ENCODE measurements around the gene UBE2U.
A peak's percentile ranks its signal among the peaks of the same experiment; 100 is the strongest.

UBE2U gene

DNA sequence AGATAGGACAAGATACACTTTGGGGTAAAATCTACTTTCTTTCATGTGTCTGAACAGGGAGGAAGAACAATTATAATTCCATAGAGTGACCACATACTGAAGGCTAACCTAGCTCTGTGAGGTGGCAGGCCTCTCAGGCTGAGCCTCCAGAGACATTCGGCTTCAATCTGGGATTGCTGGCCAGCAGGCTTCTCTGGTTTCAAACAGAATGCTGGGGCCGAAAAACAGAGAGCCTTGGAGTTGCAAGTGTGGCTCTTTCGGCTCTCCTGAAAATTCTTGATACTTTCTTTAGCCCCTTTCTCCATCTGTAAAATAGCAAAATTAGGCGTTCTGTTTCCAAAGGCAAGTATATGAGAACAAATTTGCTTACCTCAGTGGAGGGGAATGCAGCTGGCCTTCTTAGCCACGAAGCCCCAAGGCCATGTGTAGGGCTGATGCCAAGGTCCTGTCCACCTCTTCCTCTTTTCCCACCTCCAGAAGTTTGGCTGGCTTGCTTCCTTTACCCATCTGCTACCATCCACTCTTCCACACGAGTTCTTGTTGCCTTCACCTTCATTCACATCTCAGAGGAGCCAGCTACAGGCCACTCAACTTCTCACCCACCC, 30.0 kb upstream of the UBE2U start:
- Histone ChIP-seq H3K9me3 (ENCODE audit: control insufficient read depth, low read length) (no peaks in the 10 kb centered on the region), H3K27me3 (ENCODE audit: control insufficient read depth, insufficient read depth, low read length) (no peaks in the 10 kb centered on the region), H3K9ac (ENCODE audit: low read length) (no peak overlapping the region), H3K4me3 (ENCODE audit: low read length) (no peak overlapping the region), H3K4me1 (ENCODE audit: control insufficient read depth, insufficient read depth, low read length) (no peaks in the 10 kb centered on the region), H3K36me3 (ENCODE audit: control insufficient read depth, insufficient read depth, low read length) (no peaks in the 10 kb centered on the region)

DNA sequence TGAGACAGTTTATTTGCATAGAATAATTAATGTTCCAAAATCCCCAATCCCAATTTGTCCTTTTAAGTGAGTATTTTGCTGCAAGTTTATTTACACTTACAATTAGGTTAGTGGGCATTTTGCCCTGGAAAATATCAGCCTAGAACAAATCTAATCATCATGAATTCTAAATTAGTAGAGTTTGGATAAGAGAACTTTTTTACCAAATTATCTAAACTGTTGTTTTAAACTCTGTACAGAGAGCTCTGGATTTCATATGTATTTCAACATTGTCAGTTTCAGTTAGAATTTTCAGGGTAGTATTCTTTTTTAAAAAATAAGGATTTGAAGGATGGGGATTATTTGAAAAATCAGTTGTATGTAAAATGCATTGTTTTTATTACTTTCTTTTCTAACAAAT, 27.8 kb upstream of the UBE2U start:
- H3K9me3 ChIP-seq (ENCODE audit: control insufficient read depth, low read length): no peaks in the 10 kb centered on the region
- no peaks in the 10 kb centered on the region for H3K36me3 ChIP-seq (ENCODE audit: control insufficient read depth, insufficient read depth, low read length)
- H3K4me1 ChIP-seq (ENCODE audit: control insufficient read depth, insufficient read depth, low read length): no peaks in the 10 kb centered on the region
- no peak overlapping the region for H3K9ac ChIP-seq (ENCODE audit: low read length)
- no peak overlapping the region for H3K4me3 ChIP-seq (ENCODE audit: low read length)
- no peaks in the 10 kb centered on the region for H3K27me3 ChIP-seq (ENCODE audit: control insufficient read depth, insufficient read depth, low read length)

DNA sequence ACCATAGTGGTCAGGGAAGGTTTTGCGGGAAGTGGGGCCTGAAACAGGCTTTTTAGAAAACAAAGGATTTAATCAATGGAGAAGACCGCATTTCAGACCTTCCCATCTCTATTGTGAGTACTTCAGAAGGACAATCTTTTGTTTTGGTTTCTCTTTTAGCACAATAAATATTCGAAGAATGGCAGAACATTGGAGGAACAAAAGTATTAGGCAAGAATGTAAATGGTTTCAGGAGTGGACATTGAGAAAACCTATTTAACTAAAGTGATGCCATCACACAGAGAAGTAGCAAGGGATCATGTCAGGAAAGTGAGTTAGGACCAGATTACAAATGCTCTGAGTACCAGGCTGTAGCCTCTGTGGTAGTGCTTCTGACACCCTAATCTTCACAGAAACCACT, 26.8 kb upstream of the UBE2U start:
- Histone ChIP-seq H3K4me1 (ENCODE audit: control insufficient read depth, insufficient read depth, low read length) (no peaks in the 10 kb centered on the region), H3K4me3 (ENCODE audit: low read length) (no peak overlapping the region), H3K9ac (ENCODE audit: low read length) (no peak overlapping the region), H3K36me3 (ENCODE audit: control insufficient read depth, insufficient read depth, low read length) (no peaks in the 10 kb centered on the region), H3K27me3 (ENCODE audit: control insufficient read depth, insufficient read depth, low read length) (no peaks in the 10 kb centered on the region), H3K9me3 (ENCODE audit: control insufficient read depth, low read length) (no peaks in the 10 kb centered on the region)

DNA sequence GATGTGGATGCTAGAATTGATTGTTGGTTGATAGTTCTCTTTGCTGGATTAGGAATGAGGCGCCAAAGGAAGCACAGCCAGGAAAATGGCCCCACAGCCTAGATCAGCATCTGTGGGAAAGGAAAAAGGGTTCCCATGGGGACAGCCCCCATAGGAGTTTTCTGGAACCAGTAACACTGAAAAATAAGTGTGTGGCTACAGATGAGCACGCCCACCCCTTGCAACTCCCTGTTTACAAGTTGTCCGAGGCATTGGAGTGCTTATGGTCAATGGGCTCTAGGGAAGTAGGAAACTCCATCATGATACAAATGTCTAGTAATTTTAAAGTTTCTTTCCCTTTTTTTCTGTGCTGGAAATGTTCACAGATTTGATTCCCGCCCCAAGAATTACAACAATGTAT, 23.8 kb upstream of the UBE2U start:
- Histone ChIP-seq H3K4me1 (ENCODE audit: control insufficient read depth, insufficient read depth, low read length) (peaks cover 7% of the 10 kb centered on the region), H3K4me3 (ENCODE audit: low read length) (no peak overlapping the region), H3K27me3 (ENCODE audit: control insufficient read depth, insufficient read depth, low read length) (no peaks in the 10 kb centered on the region), H3K36me3 (ENCODE audit: control insufficient read depth, insufficient read depth, low read length) (no peaks in the 10 kb centered on the region), H3K9ac (ENCODE audit: low read length) (no peak overlapping the region), H3K9me3 (ENCODE audit: control insufficient read depth, low read length) (no peaks in the 10 kb centered on the region)

DNA sequence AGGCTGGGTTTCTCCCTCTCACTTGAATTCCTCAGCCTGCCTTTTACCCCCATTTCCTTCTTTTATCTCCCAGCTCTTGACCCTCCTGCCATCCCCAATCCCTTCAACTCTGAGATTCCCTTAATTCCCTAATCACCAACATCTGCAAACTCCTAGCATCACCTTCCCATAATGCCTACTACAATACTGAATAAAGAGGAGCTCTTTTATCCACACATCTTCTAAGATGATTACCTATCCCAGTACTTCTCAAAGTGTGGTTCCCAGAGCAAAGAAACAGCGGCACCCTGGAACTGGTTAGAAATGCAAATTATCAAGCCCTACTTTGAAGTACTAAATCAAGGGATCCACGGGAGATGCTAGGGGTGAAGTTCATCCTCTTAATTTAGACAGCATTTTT, 21.2 kb upstream of the UBE2U start:
- Histone ChIP-seq H3K9ac (ENCODE audit: low read length) (no peak overlapping the region), H3K4me1 (ENCODE audit: control insufficient read depth, insufficient read depth, low read length) (peaks cover 17% of the 10 kb centered on the region), H3K36me3 (ENCODE audit: control insufficient read depth, insufficient read depth, low read length) (no peaks in the 10 kb centered on the region), H3K9me3 (ENCODE audit: control insufficient read depth, low read length) (no peaks in the 10 kb centered on the region), H3K4me3 (ENCODE audit: low read length) (no peak overlapping the region), H3K27me3 (ENCODE audit: control insufficient read depth, insufficient read depth, low read length) (no peaks in the 10 kb centered on the region)

DNA sequence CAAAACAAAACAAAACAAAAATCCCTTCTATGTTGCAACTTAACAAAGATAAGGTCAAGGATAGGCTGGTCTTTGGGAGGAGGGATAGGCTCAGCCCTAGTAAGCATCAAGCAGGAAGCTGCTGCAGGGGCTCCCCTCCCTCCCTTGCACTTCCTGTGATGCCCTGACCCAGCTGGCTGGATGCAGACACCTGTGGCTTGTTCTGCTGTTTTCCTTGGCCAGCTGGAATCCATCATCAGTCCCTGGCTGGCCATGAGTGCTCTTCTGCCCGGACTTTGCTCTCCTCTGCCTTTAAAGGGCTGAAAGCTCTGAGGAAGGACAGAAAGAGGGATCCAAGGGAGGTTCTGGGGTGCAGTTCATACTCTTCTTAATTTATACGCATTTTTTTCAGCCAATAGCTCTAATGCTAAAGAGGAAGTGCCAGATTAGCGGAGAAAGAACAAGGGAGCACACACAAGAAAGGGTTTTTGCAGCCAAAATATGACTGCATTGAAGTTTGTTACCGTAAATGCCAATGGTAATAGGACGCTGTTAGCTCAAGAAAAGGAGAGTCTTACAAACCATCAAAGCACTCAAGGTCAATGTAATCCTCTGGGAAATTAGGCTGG, 19.9 kb upstream of the UBE2U start:
- no peaks in the 10 kb centered on the region for H3K9me3 ChIP-seq (ENCODE audit: control insufficient read depth, low read length)
- H3K4me3 ChIP-seq (ENCODE audit: low read length): no peak overlapping the region
- H3K4me1 ChIP-seq (ENCODE audit: control insufficient read depth, insufficient read depth, low read length): peaks cover 24% of the 10 kb centered on the region
- H3K9ac ChIP-seq (ENCODE audit: low read length): no peak overlapping the region
- H3K27me3 ChIP-seq (ENCODE audit: control insufficient read depth, insufficient read depth, low read length): no peaks in the 10 kb centered on the region
- no peaks in the 10 kb centered on the region for H3K36me3 ChIP-seq (ENCODE audit: control insufficient read depth, insufficient read depth, low read length)

DNA sequence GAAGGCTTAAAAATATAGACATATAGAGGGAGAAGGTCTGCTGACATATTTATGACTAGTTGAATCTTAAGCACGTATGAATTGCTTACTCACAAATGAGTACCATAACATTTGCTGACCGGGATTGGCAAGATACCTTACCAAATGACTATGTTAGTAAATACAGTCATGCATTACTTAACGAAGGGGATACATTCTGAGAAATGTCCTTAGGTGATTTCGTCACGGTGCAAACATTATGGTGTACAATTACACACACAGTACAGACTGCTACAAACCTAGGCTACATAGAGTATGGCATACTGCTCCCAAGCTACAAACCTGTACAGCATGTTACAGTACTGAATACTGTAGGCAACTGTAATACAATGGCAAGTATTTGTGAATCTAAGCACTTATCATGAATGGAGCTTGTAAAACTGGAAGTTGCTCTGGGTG, 19.4 kb upstream of the UBE2U start:
- H3K4me1 ChIP-seq (ENCODE audit: control insufficient read depth, insufficient read depth, low read length): peaks cover 24% of the 10 kb centered on the region
- H3K9me3 ChIP-seq (ENCODE audit: control insufficient read depth, low read length): no peaks in the 10 kb centered on the region
- no peak overlapping the region for H3K4me3 ChIP-seq (ENCODE audit: low read length)
- no peak overlapping the region for H3K9ac ChIP-seq (ENCODE audit: low read length)
- H3K36me3 ChIP-seq (ENCODE audit: control insufficient read depth, insufficient read depth, low read length): no peaks in the 10 kb centered on the region
- H3K27me3 ChIP-seq (ENCODE audit: control insufficient read depth, insufficient read depth, low read length): no peaks in the 10 kb centered on the region

DNA sequence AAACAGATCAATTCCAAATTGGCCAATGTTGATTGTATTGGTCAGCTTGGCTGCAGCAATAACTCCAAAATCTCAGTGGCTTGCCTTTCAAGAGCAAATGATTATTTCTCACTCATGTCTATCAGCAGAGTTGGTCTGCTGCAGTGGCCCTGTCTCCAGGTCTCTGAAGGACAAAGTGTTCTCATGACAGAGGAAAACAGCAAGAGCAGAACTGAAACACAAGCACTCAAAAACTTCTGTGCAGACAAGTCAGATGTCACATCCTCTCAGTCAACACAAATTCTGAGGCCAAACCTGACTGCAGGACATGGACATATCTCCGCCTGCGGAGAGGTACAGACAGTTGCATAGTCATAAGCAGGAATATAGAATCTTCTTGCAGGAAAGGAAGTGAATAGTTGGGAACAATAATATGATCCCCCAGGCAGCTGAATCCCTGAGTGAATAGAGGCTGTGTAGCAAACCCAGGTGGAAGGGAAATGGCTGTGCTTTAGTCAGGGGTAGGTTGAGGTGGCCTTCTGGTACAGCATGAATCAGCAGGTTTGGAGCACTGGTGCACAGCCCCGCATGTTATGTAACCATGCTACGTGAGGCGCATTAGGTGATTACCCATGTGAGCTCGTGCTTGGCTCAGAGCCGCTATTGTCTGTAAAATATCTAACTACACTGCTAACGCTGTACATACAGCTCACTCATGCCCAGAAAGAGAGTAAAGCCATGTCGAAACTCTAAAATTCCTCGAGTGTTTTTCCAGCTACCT, 17.1 kb upstream of the UBE2U start:
- H3K4me3 ChIP-seq (ENCODE audit: low read length): no peak overlapping the region
- H3K4me1 ChIP-seq (ENCODE audit: control insufficient read depth, insufficient read depth, low read length): peaks cover 24% of the 10 kb centered on the region
- H3K36me3 ChIP-seq (ENCODE audit: control insufficient read depth, insufficient read depth, low read length): no peaks in the 10 kb centered on the region
- H3K27me3 ChIP-seq (ENCODE audit: control insufficient read depth, insufficient read depth, low read length): no peaks in the 10 kb centered on the region
- peak overlapping the region; percentile 15 for H3K9ac ChIP-seq (ENCODE audit: low read length)
- H3K9me3 ChIP-seq (ENCODE audit: control insufficient read depth, low read length): no peaks in the 10 kb centered on the region

DNA sequence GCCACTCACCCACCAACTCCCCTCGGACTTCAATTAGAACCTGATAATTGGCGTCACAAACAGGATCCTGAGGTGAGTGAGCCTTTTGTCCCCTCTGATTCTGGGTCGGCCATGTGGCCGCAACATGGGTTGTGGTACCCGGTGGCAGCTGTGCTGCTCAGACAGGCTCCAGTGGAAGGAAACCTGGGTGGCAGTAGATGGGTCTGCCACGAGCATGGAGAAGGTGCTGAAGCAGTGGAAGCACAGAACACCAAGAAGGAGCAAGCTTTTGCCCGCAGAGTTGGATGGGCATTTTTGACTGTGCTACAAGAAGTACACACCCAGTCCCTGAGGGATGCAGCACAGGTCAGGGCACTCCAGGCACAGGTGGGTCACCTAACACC, 16.5 kb upstream of the UBE2U start:
- H3K36me3 ChIP-seq (ENCODE audit: control insufficient read depth, insufficient read depth, low read length): no peaks in the 10 kb centered on the region
- H3K27me3 ChIP-seq (ENCODE audit: control insufficient read depth, insufficient read depth, low read length): no peaks in the 10 kb centered on the region
- peak overlapping the region; percentile 15 for H3K9ac ChIP-seq (ENCODE audit: low read length)
- no peak overlapping the region for H3K4me3 ChIP-seq (ENCODE audit: low read length)
- peaks cover 24% of the 10 kb centered on the region for H3K4me1 ChIP-seq (ENCODE audit: control insufficient read depth, insufficient read depth, low read length)
- H3K9me3 ChIP-seq (ENCODE audit: control insufficient read depth, low read length): no peaks in the 10 kb centered on the region

DNA sequence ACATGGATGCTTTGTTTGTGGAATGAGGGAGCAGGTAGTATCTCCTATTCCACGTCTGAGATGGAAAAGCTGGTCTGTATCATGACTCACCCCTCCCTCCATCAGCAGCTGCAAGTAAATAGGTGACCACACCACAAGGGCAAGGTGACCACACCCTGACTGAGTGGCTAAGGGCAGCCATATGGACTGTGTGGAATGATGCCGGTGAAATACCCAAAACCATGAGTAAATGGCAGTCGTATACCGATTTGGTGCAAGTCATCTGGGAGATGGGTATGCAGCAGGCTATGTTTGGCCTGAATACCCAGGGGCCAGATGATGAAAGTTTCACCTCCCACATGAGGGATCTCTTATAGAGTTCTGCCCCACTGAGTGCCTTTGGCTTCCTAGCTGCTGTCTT, 15.8 kb upstream of the UBE2U start:
- Histone ChIP-seq H3K4me1 (ENCODE audit: control insufficient read depth, insufficient read depth, low read length) (peaks cover 24% of the 10 kb centered on the region), H3K9me3 (ENCODE audit: control insufficient read depth, low read length) (no peaks in the 10 kb centered on the region), H3K4me3 (ENCODE audit: low read length) (no peak overlapping the region), H3K9ac (ENCODE audit: low read length) (no peak overlapping the region), H3K27me3 (ENCODE audit: control insufficient read depth, insufficient read depth, low read length) (no peaks in the 10 kb centered on the region), H3K36me3 (ENCODE audit: control insufficient read depth, insufficient read depth, low read length) (no peaks in the 10 kb centered on the region)

DNA sequence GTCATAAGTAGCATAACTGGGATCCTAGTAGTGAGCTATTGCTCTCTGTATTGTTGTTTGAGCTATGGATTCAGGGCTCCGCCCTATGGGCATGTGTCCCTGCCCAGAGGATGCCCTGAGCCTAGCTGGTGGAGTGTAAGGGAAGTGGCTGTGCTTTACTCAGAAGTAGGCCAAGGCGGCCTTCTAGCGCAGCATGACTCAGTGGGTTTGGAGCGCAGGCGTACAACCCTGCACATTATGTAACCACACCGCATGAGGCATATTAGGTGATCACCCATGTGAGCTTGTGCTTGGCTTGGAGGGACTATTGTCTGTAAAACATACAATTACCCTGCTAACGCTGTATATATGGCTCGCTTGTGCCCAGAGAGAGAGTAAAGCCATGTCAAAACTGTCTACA, 11.1 kb upstream of the UBE2U start:
- no peaks in the 10 kb centered on the region for H3K9me3 ChIP-seq (ENCODE audit: control insufficient read depth, low read length)
- no peaks in the 10 kb centered on the region for H3K27me3 ChIP-seq (ENCODE audit: control insufficient read depth, insufficient read depth, low read length)
- no peak overlapping the region for H3K9ac ChIP-seq (ENCODE audit: low read length)
- H3K36me3 ChIP-seq (ENCODE audit: control insufficient read depth, insufficient read depth, low read length): no peaks in the 10 kb centered on the region
- no peak overlapping the region for H3K4me3 ChIP-seq (ENCODE audit: low read length)
- peaks cover 6% of the 10 kb centered on the region for H3K4me1 ChIP-seq (ENCODE audit: control insufficient read depth, insufficient read depth, low read length)

DNA sequence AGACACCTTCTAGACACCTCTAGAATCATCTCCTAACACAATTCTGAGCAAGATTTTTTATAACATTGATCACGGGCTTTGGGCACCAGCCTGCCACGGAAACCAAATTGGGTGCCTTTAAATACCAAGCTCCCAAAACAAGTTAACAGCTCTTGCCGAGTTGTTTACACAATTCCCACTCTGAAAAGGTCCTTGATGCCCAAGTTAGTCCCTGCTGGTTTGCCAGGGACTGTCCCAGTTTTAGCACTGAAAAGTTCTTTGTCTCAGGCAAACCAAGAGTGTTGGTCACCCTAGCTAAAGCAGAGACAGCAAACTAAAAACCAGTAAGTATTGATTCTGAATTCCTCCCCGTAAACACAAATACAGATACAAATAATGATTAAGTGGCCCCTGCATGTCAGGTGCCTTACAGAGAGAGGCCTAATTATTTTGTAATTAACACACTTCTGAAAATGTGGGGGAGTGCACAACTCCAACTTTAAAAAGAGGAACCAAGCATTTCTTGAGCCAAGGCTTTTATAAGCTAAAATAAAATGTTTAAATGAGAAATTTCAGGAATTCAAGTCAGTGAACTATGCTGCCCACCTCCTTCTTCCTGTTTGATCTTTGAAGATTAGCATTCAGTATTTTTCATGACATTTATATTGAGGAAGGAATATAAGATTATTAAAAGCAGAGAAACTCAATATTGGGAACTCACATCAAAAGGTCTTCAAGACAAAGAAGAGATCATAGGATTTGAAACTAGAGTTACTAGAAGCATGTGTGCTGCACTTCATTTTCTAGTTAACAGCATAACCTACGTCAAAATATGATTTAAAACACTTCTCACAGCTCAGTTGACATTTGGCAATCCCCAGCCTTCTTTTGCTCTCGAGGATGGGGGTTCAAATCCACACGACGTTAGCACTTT, 9.0 kb upstream of the UBE2U start:
- H3K9me3 ChIP-seq (ENCODE audit: control insufficient read depth, low read length): no peaks in the 10 kb centered on the region
- H3K27me3 ChIP-seq (ENCODE audit: control insufficient read depth, insufficient read depth, low read length): no peaks in the 10 kb centered on the region
- no peak overlapping the region for H3K4me3 ChIP-seq (ENCODE audit: low read length)
- no peaks in the 10 kb centered on the region for H3K36me3 ChIP-seq (ENCODE audit: control insufficient read depth, insufficient read depth, low read length)
- H3K9ac ChIP-seq (ENCODE audit: low read length): no peak overlapping the region
- no peaks in the 10 kb centered on the region for H3K4me1 ChIP-seq (ENCODE audit: control insufficient read depth, insufficient read depth, low read length)

Measured in mucosa of stomach (tissue), 1 donor.